Measurements from ENCODE around the gene NSMCE1.
A peak's percentile ranks its signal among the peaks of the same experiment; 100 is the strongest.

NSMCE1 gene, protein sequence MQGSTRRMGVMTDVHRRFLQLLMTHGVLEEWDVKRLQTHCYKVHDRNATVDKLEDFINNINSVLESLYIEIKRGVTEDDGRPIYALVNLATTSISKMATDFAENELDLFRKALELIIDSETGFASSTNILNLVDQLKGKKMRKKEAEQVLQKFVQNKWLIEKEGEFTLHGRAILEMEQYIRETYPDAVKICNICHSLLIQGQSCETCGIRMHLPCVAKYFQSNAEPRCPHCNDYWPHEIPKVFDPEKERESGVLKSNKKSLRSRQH

DNA sequence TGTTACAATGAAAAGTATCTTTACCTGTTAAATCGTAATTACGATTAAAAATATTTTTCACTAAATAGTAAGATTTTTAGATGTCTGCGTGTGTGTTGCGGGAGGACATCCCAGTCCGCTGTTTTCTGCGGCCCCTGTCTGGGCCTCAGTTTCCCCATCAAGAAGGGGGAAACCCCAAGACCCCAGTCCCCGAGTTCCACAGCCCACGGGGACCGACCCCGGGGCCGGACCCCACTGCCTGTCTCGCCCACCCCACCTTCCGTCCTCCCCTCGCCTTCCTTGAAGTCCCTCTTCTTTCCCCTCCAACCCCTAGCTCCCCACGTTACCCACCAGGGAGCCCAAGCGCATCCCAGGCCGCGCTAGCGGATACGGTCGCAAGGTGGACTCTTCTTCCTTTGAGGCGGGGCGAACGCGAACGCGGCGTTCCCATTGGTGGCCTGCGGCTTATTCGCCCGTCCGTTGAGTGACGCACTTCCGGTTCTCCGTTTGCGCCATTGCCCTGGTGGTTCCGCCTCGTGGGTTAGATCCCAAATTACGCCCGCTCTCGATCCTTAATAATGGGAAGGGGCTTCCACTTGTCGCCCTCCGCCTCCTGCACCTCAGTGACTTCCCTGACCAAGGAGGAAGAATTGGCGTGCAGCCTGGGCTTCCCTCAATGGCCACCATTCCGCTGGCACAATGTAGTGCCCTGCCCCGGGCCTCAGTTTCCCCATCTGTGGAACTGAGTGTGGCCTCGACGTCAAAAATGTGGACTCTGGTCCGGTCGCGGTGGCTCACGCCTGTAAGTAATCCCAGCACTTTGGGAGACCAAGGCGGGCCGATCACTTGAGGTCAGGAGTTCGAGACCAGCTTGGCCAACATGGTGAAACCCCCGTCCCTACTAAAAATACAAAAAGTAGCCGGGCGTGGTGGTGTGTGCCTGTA is at the start of gene NSMCE1:
Gene NSMCE1, minus strand, starts transcription at position 397 of the 924 bp plus-strand sequence. CDS start 11,202 bp downstream, outside the sequence.
- peak; percentile 96 to 97 for DNase-seq

DNA sequence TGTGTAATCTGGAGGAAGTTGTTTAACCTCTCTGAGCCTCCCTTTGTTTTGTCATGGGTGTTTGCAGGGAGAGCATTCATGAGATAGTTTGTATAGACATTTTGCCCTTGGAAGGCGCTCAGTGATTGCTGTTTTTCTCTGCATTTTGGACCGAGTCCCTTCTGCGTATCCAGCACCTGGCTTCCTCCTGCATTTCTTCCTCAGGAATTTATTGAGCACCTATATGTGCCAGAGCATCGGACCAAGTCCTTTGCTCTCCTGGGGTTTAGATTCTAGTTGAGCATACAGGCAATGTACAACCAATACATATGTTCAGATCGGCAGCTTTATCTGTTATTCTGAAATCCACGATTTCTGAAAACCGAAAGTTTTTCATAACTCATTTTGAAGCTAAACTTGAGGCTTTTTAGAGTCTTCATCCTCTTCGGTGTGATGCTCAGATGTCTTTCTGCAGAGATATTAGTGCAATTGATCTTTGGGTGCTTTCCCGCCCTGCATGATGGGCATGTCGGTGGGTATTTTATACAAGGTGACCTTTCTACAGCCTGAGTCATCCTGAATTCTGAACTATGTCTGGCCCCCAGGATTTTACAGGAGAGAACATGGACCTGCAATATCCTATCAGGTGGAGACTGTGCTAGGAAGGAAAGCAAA is 49.3 kb upstream of the NSMCE1 start:
- peak; percentile 46 to 47 for DNase-seq

DNA sequence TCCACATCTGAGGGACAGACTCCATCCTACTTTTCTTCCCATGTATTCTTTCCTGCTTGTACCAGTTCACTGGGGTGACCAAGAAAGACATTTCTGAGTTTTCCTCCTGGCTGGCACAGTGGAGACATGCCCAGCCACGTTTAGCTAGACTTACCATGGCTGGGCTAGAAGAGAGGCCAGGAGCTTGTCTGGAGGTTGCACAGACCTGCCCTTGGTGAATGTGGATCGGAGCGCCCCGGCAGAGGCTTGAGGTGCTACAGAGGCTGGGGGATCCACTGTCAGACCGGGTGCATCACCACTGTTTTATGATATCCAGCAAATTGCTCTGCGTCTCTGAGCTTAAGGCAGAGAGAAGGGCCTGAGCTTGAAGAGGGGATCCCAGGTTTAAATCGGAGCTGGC is 48.7 kb upstream of the NSMCE1 start:
- DNase-seq, result no peak

DNA sequence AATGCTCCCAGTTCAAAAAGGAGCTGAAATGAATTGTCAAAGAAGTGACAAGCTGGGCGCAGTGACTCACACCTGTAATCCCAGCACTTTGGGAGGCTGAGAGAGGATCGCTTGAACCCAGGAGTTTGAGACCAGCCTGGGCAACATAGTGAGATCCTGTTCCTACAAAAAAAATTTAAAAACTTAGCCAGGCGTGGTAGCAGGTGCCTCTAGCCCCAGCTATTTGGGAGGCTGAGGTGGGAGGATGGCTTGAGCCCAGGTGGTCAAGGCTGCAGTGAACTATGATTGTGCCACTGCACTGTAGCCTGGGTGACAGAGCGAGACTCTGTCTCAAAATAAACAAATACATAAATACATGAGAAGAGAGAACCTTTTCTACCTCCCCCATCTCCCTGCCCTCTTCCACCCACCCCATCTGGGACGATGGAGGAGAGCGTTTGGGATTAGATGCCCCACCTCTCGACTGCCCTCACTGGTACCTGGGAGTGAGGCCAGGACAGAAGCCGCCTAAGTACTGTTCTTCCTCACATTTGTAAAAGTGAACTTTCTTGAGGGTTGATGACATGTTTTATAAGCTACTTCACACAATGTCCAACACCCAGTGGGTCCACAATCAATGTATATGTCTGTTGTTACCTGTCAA is 47.6 kb upstream of the NSMCE1 start:
- no peak for DNase-seq

DNA sequence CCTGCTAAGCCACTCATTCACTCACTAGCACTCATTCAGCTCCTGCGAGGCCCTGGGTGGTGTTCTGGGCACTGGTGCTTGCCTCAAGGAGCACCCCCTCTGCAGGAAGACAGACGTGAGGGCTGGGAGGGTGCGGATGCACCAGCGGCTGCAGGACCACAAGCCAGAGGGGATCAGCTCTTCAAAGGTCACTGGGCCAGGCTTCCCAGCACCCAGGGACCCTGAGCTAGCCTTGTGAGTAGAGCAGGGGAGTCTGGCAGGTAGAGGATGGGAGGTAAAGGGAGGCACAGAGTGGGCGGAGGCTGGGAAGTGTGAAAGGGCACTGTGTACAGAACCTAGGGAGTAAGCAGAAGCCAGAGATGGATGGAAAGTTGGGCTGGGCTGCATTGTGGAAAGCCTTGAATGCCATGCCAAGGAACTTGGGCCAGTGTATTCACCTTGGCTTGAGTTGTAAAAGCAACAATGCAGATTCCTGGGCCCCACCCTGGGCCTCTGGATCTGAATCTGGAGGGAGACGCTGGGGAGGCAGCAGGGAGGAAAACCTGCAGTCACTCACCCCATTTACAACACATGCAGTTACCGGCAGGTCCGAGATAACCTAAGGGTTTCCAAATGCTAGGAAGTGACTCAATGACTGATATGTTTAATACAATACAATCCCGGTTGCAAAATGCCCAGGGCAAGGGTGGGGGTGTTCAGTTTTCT is 46.9 kb upstream of the NSMCE1 start:
- DNase-seq, result peak; percentile 44 to 48

DNA sequence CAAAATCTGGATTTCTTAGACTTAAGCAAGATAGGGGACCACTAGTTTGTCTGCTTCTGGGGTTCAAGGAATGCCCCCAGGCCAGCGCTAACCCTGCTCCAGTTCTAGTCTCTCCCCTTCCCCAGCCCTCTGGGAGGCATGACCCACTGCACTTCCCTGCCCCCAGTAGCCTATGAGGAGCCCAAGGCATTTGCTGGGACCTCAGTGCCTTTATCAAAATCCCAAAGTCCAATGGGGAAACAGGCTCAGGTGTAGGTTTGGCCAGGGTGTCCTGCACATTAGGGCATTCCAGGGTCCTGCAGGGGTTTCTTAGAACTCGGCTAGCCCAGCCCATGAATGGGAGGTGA is 46.4 kb upstream of the NSMCE1 start:
- DNase-seq, result no peak

DNA sequence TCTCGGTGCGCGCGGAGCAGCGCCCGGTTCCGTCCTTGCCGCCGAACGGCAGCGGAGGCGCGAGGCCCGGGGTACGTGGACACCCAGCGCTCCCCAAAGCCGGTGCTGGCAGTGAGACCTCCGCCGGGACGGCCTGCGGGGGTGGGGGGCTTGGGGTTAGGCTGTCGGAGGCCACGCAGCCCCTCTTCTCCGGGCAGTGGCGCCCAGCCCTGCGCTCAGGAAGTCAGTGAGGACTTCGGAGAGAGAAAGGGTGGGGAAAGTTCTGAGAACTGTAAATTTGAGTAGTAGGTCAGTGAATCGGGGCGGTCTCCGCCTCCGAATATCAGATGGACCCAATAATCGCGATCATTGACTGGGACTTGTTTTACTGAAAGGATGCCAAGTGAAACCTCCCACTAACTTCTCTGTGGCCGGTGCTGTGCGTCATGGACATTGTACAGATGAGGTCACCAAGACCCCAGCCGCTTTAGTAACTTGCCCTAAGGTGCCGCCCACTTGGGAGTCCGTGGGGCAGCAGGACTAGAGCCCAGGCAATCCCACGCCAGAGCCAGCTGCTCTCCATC is 45.7 kb upstream of the NSMCE1 start:
- peak; percentile 53 to 57 for DNase-seq

DNA sequence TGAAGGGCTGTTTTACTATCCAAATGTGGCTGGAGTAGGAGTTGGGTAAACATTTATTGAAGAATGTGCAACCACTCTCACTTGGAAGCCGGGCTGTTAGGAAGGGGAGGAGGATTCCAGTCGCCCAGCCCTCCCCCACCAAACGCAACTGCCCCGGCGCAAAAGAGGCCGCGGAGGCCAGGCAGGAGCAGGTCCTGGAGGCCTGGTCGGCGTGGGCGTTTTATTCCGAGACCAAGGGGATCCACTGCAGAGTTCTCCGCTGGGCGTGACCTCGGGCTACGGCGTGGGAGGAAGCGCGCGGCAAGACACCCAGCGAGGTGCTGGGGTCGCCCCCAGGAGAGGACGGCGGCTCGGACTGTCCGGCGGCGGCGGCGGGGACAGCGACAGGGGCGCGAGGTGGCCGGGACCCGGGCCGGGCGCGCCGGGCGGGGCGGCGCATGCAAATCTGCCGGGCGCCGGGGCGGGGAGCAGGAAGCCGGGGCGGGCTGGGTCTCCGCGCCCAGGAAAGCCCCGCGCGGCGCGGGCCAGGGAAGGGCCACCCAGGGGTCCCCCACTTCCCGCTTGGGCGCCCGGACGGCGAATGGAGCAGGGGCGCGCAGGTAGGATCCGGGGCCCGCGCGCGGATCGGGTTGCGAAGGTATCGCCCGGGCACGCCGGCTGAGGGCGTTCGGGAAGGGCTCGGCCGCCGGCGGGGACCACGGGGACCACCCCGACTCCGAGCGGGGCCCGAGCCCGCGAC is 45.0 kb upstream of the NSMCE1 start, which contains the start of gene IL4R:
Gene IL4R, plus strand, starts transcription at position 553 of the 739 bp plus-strand sequence. CDS start 26,230 bp downstream, outside the sequence.
- DNase-seq, result peak; percentile 54

DNA sequence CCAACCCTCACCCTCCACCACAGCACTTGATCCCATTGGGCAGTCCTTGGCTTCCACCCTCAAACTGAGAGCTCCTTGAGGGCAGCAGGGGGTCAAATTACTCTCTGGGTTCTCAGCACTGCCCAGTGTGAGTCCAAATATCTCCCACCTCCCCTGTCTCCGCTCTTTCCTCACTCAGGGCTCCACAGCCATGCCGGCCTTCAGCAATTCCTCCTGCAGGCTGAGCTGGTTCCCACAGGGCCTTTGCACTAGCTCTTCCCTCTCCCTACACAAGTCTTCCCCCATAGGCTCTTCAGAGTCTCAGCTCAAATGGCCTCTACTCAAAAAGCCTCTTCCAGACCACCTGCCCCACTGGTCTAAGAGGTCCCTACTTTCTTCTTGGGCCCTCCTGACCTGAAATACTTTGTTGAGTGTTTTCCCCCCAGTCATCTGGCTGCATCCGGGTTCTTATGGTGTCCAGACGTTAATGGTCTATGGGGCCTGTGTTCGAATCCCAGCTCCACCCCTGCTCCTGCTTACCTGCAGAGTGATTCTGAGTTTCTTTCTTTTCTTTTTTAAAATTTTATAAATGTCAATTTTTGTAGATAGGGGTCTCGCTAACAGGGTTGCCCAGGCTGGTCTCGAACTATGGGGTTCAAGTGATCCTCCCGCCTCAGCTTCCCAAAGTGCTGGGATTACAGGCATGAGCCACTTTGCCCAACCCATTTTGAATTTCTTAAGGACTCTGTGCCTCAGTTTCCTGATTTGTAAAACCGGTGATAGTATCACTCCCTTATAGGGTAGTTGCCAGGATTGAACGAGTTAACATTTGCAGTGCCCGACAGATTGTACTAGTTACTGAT is 44.2 kb upstream of the NSMCE1 start:
- DNase-seq, result no peak

DNA sequence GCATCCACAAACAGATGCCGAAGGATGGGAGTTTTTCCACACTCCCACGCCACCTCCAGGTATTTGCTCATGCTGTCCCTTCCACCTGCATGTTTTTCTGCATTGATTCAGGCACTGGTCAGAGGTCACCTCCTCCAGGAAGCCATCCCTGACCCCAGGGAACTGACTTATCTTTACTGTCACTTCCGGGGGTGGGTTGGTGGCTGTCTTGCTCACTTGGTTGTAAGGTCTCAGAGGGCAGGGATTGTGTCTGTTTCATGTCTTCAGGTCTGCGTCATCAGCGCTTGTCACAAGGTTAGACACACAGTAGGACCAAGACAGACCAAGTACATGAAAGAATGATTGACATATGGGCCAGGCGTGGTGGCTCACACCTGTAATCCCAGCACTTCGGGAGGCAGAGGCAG is 43.3 kb upstream of the NSMCE1 start:
- no peak for DNase-seq

DNA sequence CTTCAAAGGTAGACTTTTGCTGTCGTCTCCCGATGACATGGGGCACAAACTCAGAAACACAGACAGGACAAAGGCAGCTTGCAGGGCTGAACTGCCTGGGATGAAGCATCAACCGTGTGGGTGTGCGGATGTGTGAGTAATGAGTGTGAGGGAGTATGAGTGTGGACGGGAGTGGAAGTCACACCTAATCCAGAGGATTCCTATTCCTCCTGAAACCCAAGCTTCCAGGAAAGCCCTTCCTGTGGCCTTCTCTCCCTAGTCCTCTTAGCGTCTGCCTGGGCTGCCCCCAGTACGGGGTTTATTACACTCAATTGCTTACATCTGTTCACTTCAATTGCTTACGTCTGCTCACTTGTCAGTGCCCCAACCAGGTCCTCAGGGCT is 42.9 kb upstream of the NSMCE1 start:
- DNase-seq, result no peak

DNA sequence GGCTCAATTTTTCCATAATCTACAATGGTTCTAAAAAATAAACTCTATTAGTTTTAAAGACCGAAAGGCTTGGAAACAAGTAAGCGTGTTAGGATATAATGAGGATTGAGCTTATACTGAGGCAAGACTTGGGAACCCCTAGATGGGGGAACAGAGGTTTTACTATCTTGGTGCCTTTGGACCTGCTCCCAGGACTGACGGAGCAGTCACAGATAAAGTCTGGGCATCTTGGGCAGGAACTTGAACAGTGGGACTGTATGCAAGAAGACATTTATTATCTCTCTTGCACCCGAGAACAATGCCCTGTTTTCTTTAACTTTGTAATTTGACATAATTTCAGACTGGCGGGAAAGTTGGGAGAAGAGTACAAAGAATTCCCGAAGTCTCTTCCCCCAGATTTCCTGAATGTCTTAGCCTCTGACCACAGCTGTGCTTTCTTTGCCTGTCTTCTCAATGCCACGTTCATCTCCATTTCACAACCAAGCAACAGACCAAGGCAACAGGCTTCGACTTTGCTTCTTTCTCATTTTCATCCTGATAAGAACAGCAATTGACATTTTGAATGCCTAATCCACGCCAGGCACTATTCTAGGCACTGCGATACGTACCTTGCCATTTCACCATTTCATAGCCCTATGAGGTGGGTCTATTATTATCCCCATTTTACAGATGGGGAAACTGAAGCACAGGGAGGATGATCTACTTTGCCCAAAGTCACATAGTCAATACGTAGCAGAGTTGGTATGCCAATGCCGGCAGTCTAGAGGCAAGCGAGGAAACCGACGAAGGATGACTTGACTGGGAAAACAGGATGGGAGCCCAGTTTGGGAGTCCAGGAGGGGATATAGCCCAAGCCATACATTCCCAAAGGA is 42.2 kb upstream of the NSMCE1 start:
- no peak for DNase-seq

DNA sequence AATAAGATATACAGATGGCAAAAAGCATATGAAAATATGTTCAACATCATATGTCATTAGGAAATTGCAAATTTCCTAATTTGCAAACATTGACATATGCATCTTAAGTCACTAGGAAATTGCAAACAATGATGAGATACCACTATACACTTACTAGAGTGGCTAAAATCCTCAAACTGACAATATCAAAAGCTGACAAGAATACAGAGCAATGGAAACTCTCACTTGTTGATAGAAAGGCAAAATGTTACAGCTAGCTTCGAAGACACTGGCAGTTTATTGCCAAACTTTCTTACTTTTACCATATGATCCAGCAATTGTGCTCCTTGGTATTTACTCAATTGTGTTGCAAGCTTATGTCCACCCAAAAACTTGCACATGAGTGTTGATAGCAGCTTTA is 40.2 kb upstream of the NSMCE1 start:
- DNase-seq, result no peak

DNA sequence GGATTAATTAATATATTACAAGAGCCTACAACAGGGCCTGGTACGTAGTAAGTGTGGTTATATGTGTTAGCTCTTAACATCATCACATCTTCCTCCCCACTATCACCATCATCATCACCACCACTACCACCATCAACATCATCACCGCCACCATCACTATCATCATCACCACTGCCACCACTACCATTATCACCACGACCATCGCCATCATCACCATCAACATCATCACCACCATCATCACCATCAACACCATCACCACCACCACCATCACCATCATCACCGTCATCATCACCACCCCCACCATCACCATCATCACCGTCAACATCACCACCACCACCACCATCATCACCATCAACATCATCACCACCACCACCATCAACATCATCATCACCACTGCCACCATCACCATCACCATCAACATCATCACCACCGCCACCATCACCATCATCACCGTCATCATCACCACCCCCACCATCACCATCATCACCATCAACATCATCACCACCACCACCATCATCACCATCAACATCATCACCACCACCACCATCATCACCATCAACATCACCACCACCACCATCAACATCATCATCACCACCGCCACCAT is 37.4 kb upstream of the NSMCE1 start:
- DNase-seq, result no peak

DNA sequence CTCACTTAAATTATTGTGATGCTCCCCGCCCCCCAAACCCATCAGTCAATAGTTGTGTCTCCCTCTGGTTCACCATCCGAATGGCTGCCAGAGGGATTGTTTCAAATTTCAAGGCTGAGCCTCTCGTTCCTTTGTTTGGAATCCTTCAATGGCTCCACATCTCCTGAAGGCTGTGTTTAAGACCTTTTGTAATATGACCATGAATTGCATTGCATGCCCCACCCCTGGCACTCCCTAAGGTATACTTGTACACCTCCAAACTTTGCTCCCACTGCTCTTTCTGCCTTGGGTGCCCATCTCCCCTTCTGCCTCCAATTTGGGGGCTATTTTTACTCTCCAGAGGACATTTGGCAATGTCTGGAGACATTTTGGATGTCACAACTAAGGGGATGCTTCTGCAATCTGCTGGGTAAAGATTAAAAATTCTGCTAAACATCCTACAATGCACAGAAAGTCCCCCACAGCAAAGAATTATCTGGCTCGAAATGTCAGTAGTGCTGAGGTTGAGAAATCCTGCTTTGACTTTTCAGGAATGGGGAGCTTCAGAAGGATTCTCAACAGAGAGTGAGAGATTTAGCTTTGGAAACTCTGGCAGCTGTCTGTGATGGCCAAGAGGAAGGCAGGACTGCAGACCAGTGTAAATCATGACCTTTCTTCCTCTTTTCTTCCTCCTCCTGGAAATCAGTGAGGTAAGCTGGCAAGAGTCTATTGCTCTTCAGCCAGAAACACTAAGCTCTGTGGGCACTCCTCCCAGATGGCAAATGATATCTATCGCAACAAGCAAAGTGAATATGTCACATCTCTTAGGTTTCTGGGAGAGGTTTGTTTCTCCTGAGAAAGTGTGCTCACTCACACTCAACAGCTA is 36.5 kb upstream of the NSMCE1 start:
- DNase-seq, result no peak

DNA sequence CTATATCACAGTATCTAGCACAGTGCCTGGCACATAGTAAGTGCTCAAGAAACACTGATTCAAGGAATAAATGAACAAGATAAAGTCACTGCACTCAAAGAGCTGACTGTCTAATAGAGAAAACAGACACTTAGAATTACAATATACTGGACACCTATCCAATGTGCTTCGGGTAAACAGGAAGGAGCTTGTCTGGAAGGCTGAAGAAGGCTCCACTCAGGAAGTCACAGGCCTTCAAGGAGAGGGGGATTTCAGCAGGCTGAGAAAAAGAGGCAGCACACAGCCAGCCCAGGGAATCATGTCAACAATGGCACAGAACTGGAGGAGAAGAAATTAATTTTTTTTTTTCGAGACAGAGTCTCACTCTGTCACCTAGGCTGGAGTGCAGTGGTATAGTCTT is 35.5 kb upstream of the NSMCE1 start:
- DNase-seq, result no peak

DNA sequence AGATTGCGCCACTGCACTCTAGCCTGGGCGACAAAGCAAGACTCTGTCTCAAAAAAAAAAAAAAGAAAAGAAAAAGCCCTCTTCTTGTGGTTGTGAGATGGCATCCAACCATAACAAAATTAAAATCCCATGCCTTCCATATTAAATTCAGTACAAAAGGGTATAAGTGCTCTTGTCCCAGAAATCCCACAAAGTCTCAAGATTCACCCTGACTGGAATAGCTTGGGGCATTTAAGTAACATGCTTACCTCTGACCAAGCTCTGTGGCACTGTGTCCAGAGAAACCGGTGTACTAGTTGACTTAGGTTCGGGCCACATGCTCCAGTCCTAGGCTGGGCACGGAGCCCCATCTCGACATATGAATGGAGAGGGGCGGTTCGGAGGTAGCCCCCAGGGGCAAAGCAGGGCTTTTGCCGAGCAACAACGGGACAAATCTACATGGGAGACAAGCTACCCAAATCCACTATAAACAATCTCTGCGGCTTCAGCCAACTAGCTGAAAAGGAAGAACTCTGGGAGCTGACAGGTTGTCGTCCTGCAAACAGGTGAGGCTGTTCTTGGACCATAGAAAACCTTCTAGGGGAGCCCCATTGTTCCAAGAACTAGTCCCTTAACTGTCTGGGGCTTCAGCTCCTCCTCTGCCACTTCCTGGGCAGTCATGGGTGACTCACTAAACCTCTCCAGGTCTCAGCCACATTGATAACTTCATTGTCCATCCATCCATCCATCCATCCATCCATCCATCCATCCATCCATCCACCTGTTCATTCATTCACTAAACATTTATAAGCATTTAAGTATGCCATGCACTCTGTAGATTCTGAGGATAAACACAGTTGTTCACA is 34.9 kb upstream of the NSMCE1 start:
- no peak for DNase-seq
